GM18868 (cell line): ENCODE measurements around the gene VASN.
"Not testable (repeated sequence)": the region's sequence is repeated elsewhere in the genome, so short reads cannot be mapped to it uniquely, and the experiment has no call there.

Source experiments
- ATAC-seq: cut with Tn5 transposase; IDR thresholded peaks from one replicate; pipeline ENCODE4 v1.9.1; 2021; ENCODE audit warnings: mild to moderate bottlenecking, moderate library complexity; ENCODE audit not compliant: unreplicated experiment

VASN gene

DNA sequence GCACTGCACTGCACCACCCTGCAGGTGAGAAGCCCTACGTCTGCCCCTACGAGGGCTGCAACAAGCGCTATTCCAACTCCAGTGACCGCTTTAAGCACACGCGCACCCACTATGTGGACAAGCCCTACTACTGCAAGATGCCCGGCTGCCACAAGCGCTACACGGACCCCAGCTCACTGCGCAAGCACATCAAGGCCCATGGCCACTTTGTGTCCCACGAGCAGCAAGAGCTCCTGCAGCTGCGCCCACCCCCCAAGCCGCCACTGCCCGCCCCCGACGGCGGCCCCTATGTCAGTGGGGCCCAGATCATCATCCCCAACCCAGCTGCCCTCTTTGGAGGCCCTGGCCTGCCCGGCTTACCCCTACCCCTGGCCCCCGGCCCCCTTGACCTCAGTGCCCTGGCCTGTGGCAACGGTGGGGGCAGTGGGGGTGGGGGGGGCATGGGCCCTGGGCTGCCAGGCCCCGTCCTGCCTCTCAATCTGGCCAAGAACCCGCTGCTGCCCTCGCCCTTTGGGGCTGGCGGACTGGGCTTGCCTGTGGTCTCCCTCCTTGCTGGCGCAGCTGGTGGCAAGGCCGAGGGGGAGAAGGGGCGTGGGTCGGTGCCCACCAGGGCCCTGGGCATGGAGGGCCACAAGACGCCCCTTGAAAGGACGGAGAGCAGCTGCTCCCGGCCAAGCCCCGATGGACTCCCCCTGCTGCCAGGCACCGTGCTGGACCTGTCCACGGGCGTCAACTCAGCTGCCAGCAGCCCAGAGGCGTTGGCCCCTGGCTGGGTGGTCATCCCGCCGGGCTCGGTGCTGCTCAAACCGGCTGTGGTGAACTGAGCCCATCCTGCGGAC is 34.7 kb upstream of the VASN start:
- ATAC-seq: no peak

DNA sequence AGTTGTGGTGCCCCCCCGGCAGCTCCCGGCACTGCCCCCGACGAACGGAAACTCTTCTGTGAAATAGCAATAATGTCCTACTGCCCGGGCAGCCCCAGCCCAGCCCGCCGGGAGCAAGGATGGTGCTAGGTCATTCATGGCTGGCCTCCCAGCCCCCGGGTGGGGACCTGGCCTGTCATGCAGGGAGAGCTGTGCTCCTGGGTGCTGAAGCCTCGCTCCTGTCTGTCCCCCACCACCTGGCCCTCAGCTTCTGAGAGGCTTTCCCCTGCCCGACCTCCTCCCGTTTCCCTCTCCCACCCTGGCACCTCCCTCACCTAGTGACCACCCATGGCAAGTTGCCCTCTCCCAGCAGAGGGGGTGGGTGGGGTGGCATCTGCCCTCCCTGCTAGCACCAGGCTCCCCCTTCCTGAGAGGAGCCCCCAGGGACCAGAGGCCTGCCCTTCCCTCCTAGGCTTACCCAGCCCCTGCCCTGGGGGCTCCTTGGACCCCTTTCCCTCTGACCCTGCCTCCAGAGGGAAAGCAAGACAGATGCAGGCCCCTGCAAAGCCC is 34.0 kb upstream of the VASN start:
- no peak for ATAC-seq

DNA sequence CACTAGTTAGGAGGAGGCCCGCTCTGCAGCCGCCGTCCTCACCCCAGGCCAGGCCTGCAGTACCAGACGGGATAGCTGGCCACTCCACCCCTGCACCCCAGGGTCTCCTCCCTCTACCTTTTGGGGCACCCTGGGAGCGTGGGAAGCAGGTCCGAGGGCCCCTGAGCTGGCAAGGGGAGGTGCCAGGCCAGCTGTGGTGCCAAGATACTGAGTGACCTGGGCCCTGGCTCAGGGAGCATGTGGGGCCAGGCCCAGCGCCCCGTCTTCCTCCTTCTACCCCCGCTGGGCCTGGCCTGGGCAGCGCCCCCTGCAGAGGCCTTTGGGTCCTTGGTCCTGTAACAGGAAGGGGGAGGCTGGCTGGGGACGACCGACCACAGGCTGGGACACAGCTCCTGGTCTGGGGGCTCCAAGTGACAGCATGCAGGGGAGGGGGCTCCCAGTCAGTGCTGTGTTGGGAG is 33.5 kb upstream of the VASN start:
- ATAC-seq: no peak

GRCh38 chr16:4338712-4339299 is 32.8 kb upstream of the VASN start:
- no peak for ATAC-seq

- no peak for ATAC-seq
Observed at GRCh38 chr16:4339455-4339854, 32.2 kb upstream of the VASN start.

DNA sequence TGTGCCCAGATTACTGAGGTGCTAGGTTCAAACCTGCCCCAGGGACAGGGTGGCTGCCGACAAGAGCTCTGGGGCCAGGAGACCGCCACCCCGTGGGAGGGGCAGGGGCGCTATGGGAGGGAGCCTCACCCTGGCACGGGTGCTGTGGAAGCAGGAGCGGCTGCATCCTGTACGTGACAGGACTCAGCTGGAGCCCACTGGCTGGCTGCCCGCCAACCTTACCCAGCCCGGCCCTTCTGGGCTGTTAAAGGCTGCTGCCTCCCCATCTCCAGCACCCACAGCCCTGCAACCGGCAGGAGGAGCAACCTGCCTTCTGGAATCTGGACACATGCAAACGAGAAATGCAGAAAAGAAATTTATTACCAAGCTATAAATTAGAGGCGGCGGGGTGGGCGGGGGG is 31.7 kb upstream of the VASN start:
- no peak for ATAC-seq

GRCh38 chr16:4340443-4340842 is 31.2 kb upstream of the VASN start:
- ATAC-seq: no peak

DNA sequence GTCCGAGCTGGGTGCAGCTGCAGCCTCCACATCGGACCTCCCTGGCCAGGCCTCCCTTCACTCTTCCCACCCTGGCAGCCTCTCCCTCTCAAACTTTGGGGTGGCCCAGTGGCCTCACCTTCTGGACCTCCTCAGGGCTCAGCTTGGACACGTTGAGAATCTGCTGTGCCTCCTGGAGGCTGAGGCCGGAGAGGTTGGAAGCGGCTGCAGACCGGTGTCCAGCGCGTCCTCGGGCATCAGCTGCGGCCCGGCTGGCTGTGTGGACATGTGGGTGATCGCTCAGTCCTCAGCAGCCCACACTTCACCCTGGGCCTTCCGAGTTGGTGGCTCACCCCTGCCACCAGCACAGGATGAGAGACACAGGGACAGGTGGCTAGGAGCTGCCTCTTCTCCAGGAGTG is 30.4 kb upstream of the VASN start:
- ATAC-seq: no peak

DNA sequence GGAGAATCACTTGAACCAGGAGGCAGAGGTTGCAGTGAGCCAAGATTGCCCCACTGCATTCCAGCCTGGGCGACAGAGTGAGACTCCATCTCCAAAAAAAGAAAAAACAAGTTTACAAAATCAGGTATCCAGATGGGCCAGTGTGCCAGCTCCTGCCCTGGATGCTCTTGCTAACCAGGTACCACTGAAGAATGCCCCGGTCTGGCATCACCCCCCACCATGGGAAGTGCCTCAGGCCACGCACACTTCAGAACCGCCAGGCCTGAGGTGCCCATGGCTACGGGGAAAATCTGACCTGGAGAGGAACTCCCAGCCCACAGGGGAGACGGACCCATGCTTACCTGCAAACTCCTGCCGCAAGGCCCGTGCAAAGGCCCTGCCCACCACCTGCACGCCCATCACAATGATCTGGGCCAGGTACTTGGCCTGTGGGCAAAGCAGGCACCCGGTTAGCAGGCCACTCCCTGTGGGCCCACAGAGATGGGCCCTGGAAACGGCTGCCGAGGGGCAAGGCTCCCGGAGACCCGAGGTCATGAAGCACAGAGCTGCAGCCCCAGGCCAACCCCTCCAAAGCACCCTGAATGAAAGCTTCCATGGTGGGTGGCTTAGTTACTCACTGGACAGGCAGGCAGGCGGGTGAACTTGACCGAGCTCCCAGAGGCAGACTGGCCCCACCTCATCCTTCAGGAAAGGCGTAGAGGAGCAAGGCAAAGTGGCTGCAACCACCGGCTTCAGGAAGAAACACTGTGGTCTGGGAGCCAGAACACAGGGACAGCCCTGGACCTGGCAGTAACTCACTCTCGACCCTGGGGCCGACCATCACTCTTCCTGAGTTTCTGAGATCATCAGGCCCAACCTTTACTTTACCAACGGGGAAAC is 28.5 kb upstream of the VASN start:
- no peak for ATAC-seq

- not testable (repeated sequence) for ATAC-seq
Observed at GRCh38 chr16:4344300-4344982, 27.2 kb upstream of the VASN start.

DNA sequence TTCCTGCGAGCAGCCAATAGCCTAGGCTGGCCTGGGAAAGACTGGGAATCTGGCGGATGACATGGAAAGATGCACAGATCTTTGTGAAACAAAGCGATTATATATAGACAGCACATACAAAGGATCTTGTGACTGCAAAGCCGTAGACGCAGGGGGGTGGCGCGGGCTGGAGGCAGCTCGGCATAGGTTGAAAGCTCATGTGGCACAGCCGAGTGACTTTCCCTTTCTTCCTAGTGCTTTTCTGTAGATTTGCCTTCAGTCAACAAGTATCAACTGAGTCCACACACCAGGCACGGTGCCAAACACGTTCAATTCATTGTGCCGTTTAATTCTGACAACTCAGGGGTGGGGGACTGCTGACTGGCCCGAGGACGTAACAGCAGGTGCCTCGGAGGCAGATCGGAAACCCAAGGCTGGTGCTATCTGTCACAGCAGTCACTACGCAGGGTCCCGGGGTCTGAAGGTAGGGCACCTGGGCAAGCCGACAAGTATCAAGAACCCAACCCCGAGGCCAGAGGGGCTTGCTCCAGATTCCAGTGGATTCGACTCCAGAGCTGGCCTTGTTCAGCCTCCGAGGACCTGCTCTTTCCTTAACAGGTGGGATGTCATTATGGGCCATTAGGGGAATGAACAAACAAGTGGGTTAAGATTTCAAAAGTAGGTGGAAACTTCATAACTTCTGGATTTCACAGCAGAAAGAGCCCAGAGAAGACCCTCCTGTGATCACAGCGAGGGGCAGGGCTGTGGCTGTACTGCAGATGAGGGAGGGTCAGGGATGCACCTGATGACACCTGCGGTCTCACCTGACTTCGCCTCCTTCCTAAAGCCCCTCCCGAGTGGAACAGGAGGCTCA is 26.4 kb upstream of the VASN start:
- ATAC-seq: no peak

GRCh38 chr16:4345836-4346781 is 25.5 kb upstream of the VASN start:
- ATAC-seq: no peak

DNA sequence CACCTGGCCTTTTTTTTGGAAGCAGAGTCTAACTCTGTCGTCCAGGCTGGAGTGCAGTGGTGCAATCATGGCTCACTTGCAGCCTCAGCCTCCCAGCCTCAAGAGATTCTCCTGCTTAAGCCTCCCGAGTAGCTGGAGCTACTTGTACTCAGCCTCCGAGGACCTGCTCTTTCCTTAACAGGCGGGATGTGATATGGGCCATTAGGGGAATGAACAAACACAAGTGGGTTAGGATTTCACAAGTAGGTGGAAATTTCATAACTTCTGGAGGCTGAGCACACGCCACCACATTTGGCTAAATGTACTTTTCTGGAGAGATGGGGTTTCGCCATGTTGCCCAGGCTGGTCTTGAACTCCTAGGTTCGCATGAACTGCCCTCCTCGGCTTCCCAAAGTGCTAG is 24.6 kb upstream of the VASN start:
- ATAC-seq: no peak

GRCh38 chr16:4347765-4348509 is 23.7 kb upstream of the VASN start:
- ATAC-seq: no peak

- no peak for ATAC-seq
Observed at GRCh38 chr16:4349332-4349731, 22.3 kb upstream of the VASN start.

DNA sequence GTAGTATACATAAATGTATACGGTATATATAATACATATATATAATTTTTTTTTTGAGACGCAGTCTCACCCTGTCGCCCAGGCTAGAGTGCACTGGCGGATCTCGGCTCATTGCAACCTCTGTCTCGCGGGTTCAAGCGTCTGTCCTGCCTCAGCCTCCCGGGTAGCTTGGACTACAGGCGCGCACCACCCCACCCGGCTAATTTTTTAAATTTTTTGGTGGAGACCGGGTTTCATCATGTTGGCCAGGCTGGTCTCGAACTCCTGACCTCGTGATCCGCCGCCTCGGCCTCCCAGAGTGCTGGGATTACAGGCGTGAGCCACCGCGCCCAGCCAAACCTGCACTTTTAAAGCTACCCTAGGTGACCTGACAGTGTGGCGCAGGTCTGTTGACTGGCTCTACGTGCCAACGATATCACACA is 21.3 kb upstream of the VASN start:
- ATAC-seq: no peak

DNA sequence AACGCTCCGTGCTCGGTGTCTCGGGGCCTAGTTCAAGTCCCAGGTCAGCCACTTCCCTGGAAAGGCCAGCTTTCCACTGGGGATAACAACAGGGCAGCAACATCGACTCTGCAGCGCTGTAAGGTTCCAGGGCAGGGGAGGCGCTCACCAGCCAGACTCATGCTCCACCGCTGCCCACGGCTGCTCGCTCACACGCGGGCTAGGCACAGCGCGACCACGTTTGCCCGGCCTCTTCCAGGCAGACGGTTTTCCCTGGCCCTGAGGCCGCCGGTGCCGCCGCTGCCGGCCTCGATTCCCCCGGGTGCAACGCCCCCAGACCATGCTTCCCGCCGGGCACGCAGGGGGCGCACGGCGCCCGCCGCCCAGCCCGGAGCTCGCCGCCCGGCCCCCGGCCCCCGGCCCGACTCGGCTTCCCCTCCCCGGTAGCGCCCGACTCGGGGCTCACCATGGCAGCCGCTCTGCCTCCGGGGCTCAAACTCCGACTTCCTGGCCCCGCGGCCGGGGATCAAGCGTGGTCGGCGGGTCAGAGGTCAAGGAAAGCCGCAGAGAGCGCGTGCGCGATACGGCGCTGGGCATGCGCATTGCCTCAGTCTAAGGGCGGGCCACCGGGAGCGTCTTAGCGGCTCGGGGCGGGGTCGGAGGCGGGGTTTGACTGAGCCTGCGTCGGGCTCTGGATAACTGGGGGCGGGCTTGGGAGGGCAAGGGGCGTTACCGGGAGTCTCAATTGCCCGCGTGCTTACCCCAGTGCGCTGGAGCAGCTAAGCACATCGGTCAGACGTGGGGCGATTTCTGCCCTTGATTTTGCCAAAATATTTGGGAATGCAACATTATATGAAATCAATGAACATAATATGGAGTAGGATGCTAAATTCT is 20.6 kb upstream of the VASN start, which contains the start of gene PAM16:
Gene PAM16, minus strand, starts transcription at position 535 of the 873 bp plus-strand sequence. Its CDS starts 87 bp downstream, at position 448.
- peak; percentile 88 for ATAC-seq
